Measurements from ENCODE around the gene RPS17. TPM values are rescaled to one million over a fixed set of nuclear protein-coding genes. Genes with fewer than 3 reads are reported as not detected.

The RPS17 gene
- total RNA-seq, 1 experiment from 2014 or later = 2,707 TPM

DNA sequence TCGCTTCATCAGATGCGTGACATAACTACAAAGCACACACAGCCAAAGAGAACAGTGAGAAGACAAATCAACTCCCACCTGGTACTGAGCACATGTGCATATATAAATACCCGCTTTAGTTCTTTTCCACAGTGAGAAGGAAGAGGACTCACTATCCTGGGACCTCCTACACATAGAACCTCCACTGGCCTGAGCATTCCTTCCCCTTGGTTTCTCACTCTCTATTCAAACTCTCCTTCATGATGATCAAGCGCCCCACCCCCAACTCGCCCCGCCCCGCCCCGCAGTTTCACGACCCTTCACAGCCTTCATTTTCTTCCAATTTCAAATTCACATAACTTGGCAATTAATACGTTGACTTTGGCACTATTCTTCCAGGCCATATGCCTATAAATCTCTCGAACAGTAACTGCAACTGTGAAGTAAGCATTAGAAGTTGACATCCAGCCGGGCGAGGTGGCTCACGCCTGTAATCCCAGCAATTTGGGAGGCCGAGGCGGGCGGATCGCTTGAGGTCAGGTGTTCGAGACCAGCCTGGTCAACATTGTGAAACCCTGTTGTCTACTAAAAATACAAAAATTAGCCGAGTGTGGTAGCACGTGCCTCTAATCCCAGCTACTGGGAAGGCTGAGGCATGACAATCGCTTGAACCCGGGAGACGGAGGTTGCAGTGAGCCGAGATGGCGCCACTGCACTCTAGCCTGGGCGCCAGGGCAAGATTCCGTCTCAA is 1.1 kb downstream of the RPS17 start:
- Mint-ChIP-seq H3K4me1 (ENCODE audit: insufficient read depth, unreplicated experiment) (peaks cover 30% of the 10 kb centered on the region), H3K9me3 (ENCODE audit: unreplicated experiment) (no peaks in the 10 kb centered on the region), H3K4me3 (ENCODE audit: unreplicated experiment) (peak overlapping the region; percentile 92), H3K27me3 (ENCODE audit: insufficient read depth, unreplicated experiment) (no peaks in the 10 kb centered on the region), H3K27ac (ENCODE audit: low read depth, unreplicated experiment) (peak overlapping the region; percentile 81), H3K36me3 (ENCODE audit: insufficient read depth, unreplicated experiment) (peaks cover 70% of the 10 kb centered on the region)
- CTCF ChIA-PET = interaction anchor here (0.6 to 3.0 kb wide), 5 partner anchors 8 to 318 kb away, joined by 3 to 17 read pairs (median 3); no protein-coding TSS in a partner anchor
- TF ChIP-seq, protein P1, sequence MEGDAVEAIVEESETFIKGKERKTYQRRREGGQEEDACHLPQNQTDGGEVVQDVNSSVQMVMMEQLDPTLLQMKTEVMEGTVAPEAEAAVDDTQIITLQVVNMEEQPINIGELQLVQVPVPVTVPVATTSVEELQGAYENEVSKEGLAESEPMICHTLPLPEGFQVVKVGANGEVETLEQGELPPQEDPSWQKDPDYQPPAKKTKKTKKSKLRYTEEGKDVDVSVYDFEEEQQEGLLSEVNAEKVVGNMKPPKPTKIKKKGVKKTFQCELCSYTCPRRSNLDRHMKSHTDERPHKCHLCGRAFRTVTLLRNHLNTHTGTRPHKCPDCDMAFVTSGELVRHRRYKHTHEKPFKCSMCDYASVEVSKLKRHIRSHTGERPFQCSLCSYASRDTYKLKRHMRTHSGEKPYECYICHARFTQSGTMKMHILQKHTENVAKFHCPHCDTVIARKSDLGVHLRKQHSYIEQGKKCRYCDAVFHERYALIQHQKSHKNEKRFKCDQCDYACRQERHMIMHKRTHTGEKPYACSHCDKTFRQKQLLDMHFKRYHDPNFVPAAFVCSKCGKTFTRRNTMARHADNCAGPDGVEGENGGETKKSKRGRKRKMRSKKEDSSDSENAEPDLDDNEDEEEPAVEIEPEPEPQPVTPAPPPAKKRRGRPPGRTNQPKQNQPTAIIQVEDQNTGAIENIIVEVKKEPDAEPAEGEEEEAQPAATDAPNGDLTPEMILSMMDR (IDR thresholded peaks at IDR 0.05; ENCODE audit: unreplicated experiment) = no peak
- intact Hi-C loops (cut with micrococcal nuclease) = no loop called here
- POLR2A ChIA-PET = interaction anchor here (0.6 to 9.2 kb wide), 20 partner anchors 8 to 528 kb away, joined by 3 to 183 read pairs (median 6); partner anchors contain the start of genes AP3B2, BTBD1, C15orf40 and EFL1
- no TSS peak for BruUV-seq (replicated peaks)
- DNase-seq (ENCODE audit: unreplicated experiment) = no peak

DNA sequence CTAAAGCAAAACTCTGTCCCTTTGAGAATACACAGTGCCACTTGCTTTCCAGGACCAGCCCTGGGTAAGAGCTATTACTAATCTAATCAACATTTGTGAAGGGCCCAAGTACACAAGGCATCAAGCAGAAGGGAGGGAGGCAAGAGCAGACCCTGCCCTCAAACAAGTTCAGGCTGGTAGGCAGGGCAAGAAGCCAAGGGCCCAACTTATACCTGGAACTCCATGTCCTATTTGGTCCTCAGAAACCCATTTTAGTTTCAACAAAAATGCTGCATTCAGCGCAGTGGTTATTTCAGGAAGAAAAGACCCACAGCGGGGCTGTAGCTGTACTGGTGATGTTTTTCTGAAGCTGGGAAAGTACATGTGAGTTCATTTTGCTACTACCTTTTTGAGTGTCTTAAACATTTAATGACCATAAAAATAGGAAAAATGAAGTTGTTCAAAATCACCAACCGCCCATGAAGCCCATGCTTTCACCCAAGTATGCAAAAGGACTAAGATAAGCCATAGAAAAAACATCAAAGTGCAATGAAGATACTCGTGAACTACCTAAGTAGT is 2.8 kb downstream of the RPS17 start:
- no peaks in the 10 kb centered on the region for H3K9me3 Mint-ChIP-seq (ENCODE audit: unreplicated experiment)
- BruUV-seq (replicated peaks) = no TSS peak
- peaks cover 37% of the 10 kb centered on the region for H3K4me1 Mint-ChIP-seq (ENCODE audit: insufficient read depth, unreplicated experiment)
- POLR2A ChIA-PET = interaction anchor here (0.9 to 9.2 kb wide), 10 partner anchors 14 to 669 kb away, joined by 3 to 183 read pairs (median 6); partner anchors contain the start of genes RAMAC and WHAMM
- CTCF ChIA-PET = interaction anchor here (0.6 kb wide), 1 partner anchor 228 kb away, joined by 4 read pairs; no protein-coding TSS in a partner anchor
- intact Hi-C loops (cut with micrococcal nuclease) = no loop called here
- peak; percentile 71 for DNase-seq (ENCODE audit: unreplicated experiment)
- peak overlapping the region; percentile 81 for H3K27ac Mint-ChIP-seq (ENCODE audit: low read depth, unreplicated experiment)
- peak overlapping the region; percentile 92 for H3K4me3 Mint-ChIP-seq (ENCODE audit: unreplicated experiment)
- peaks cover 75% of the 10 kb centered on the region for H3K36me3 Mint-ChIP-seq (ENCODE audit: insufficient read depth, unreplicated experiment)
- TF ChIP-seq, protein P1 (IDR thresholded peaks at IDR 0.05; ENCODE audit: unreplicated experiment) = no peak
- H3K27me3 Mint-ChIP-seq (ENCODE audit: insufficient read depth, unreplicated experiment) = no peaks in the 10 kb centered on the region

DNA sequence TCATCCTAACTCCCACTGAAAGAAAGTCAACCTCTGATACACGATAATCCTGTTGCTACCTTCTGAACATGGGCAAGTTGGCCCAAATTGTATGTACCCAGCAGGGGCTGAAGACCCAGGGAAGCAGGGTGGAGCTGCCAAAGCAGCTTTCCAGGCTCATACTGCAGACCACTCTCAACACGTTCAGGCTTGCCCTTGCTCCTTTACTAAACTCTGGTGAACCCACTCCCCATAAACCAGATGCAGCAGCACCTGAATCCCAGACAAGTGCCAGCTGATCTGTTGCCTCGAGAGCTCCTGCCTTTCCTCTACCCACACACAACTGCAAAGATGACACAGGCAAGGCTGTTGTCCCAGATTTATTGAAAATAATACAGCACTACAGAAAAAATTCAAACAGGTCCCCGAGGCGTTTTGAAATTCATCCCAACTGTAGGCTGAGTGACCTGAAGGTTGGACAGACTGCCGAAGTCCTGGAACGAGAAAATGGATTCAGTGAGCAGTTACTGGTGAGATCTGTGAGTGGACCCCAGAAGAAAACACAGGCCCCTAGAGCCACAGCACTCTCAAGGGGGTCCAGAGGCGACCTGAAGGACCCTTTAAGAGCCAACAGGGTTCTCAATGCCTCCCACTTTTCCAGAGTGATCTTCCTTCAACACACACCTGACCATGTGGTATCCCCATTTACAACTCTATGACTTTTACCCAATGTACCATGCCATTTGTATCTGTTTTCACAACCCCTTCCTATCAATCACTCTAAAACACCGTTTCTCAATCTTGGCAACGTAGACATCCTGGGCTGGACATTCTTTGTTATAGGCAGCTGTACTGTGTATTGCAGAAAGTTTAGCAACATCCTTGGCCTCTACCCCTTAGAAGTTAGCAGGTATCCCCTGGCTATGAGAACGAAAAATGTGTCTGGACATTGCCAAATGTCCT is 3.6 kb downstream of the RPS17 start:
- DNase-seq (ENCODE audit: unreplicated experiment) = peak; percentile 72
- ChIA-PET POLR2A (interaction anchor here (1.2 to 9.2 kb wide), 9 partner anchors 15 to 475 kb away, joined by 4 to 183 read pairs (median 8); partner anchors contain the start of genes C15orf40, RAMAC and WHAMM), CTCF (interaction anchor here (0.9 kb wide), 2 partner anchors 9 to 281 kb away, joined by 4 to 5 read pairs; no protein-coding TSS in a partner anchor)
- TF ChIP-seq, protein P1 (IDR thresholded peaks at IDR 0.05; ENCODE audit: unreplicated experiment) = no peak
- no peaks in the 10 kb centered on the region for H3K9me3 Mint-ChIP-seq (ENCODE audit: unreplicated experiment)
- intact Hi-C loops (cut with micrococcal nuclease) = no loop called here
- peak overlapping the region; percentile 81 for H3K27ac Mint-ChIP-seq (ENCODE audit: low read depth, unreplicated experiment)
- peak overlapping the region; percentile 92 for H3K4me3 Mint-ChIP-seq (ENCODE audit: unreplicated experiment)
- H3K36me3 Mint-ChIP-seq (ENCODE audit: insufficient read depth, unreplicated experiment) = peaks cover 75% of the 10 kb centered on the region
- peaks cover 41% of the 10 kb centered on the region for H3K4me1 Mint-ChIP-seq (ENCODE audit: insufficient read depth, unreplicated experiment)
- H3K27me3 Mint-ChIP-seq (ENCODE audit: insufficient read depth, unreplicated experiment) = no peaks in the 10 kb centered on the region
- BruUV-seq (replicated peaks) = no TSS peak

All from MCF 10A (cell line).